ENCODE results near the gene CTBP2.
"Not testable (repeated sequence)": the region's sequence is repeated elsewhere in the genome, so short reads cannot be mapped to it uniquely, and the experiment has no call there.

The CTBP2 gene

GRCh38 chr10:125164421-125164820 lies 4.1 kb upstream of the CTBP2 start:
- DNase-seq (ENCODE audit: extremely low spot score): no peak
- ChIA-PET POLR2A (no interaction called here), CTCF (no interaction called here)
- TF ChIP-seq CTCF (IDR thresholded peaks at IDR 0.05; ENCODE audit: control extremely low read depth, extremely low read depth, low read depth, missing control alignments): no peak

- DNase-seq (ENCODE audit: extremely low spot score): no peak
- ChIA-PET CTCF (no interaction called here), POLR2A (no interaction called here)
- no peak for TF ChIP-seq CTCF (IDR thresholded peaks at IDR 0.05; ENCODE audit: control extremely low read depth, extremely low read depth, low read depth, missing control alignments)
These were observed 3.4 kb upstream of the CTBP2 start for GRCh38 chr10:125163803-125164202.

DNA sequence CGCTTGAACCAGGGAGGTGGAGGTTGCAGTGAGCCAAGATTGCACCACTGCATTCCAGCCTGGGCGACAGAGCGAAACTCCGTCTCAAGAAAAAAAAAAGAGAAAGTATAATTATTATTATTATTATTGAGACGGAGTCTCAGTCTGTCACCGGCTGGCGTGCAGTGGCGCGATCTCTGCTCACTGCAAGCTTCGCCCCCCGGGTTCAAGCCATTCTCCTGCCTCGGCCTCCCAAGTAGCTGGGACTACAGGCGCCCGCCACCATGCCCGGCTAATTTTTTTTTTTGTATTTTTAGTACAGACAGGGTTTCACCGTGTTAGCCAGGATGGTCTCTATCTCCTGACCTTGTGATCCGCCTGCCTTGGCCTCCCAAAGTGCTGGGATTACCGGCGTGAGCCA lies 2.9 kb upstream of the CTBP2 start:
- CTCF ChIA-PET; DNase-seq (ENCODE audit: extremely low spot score); POLR2A ChIA-PET: not testable (repeated sequence)

- no peak for TF ChIP-seq CTCF (IDR thresholded peaks at IDR 0.05; ENCODE audit: control extremely low read depth, extremely low read depth, low read depth, missing control alignments)
- no peak for DNase-seq (ENCODE audit: extremely low spot score)
- ChIA-PET POLR2A (no interaction called here), CTCF (no interaction called here)
These were observed 2.0 kb upstream of the CTBP2 start for GRCh38 chr10:125162120-125162931.

GRCh38 chr10:125161707-125162119 lies 1.4 kb upstream of the CTBP2 start:
- POLR2A ChIA-PET: no interaction called here
- CTCF ChIA-PET: no interaction called here
- TF ChIP-seq CTCF (IDR thresholded peaks at IDR 0.05; ENCODE audit: control extremely low read depth, extremely low read depth, low read depth, missing control alignments): no peak
- no peak for DNase-seq (ENCODE audit: extremely low spot score)

DNA sequence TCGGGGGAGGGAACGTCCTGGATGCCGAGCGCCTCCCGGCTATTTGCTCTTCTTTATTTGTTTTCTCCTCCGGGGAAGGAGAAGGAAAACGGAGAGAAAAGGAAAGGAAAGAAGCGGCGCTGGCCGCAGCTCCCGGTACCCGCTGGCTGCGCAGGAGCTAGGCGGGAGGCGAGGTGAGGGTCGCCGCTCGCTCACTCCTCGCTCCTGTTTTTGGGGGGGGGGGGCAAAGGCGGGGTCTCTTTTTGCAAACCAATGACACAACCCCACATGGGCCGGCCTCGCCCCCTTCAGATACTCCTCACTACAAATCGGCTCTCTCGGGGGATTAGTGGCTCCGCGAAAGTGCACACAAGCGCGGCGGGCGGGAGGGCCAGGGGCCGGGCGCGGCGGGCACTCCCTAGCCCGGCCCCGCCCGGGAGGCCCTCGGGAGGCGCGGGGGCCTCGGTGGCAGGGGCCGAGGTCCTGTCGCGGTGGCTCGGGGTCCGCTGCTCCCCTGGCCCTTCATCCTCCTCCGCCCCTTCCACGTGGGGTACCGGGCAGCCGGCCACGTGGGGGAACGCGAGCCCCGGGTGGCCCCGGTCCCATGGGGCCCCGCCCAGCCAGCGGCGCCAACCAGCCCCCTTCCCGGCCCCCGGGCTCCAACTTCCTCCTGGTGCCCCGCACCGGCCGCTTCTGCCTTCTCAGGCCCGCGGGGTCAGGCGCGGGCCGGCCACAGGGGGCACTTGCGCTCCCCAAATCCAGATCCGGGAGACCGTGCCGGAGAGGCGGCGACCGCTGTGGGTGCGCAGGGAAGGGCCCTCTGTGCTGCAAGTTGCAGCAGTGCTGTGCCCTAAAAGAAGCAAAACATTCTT lies 718 bp upstream of the CTBP2 start:
- ChIA-PET CTCF (no interaction called here), POLR2A (no interaction called here)

More for the DNA sequence above, 718 bp upstream of the CTBP2 start:
- DNase-seq (ENCODE audit: extremely low spot score): peak; percentile 51
- TF ChIP-seq CTCF (IDR thresholded peaks at IDR 0.05; ENCODE audit: control extremely low read depth, extremely low read depth, low read depth, missing control alignments): no peak

All from GM10248 (cell line).